ENCODE measurements around the gene NDOR1.

The NDOR1 gene

DNA sequence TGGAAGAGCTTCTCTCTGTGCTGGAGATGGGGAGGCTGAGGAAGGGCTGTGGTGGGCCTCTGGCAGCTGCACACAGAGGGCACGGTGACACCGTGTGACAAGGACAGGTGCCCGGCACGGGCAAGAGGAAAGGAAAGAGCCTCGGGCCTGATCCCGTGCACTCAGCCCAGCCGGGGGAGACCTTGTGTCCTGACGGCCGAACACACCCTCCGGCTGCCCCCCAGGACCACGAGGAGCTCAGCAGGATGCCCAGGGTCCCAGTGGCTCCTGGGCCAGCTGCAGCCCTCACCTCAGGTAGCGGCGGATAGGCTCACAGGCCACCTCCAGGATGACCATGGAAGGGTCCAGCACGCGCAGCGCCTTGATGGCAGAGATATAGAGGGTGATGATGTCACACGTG lies 22.7 kb upstream of the NDOR1 start:
- no peak for DNase-seq (ENCODE audit: low read depth, low spot score)

- no peak for DNase-seq (ENCODE audit: low read depth, low spot score)
Measured at GRCh38 chr9:137183980-137184595, 21.4 kb upstream of the NDOR1 start.

DNA sequence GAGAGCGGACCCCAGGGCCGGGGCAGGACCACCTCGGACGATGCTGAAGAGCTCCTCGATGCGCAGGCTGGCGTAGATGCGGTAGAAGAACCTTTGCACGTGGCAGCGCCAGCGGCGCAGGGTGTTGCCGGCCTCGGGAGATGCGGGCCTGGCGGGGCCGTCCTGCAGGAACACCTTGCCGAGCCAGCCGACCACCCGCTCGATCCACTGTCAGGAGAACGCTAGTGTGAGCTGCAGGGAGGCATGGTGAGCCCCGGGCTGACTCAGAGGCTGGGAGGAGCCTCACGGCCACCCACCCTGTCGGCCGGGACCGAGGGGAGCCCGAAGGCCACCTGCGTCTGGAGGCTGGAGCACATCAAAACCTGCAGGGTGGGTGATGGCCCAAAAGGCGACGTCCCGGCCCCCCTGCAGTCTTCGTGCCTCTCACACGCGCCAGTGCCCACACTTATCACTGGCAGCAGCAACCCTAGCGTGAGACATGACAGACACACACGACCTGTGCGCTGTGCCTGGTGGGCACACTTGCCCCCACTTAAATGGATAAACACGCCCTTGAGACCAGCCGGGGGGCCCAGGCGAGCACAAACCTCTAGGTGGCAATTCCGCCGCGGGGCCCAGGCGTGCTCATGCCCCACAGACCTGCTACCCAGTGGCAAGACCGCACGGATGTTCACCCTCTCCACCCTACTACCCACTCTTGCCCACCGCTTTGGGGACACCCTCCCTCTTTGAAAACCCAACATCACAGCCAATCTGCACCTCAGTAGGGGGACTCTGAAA lies 20.4 kb upstream of the NDOR1 start:
- no peak for DNase-seq (ENCODE audit: low read depth, low spot score)

DNA sequence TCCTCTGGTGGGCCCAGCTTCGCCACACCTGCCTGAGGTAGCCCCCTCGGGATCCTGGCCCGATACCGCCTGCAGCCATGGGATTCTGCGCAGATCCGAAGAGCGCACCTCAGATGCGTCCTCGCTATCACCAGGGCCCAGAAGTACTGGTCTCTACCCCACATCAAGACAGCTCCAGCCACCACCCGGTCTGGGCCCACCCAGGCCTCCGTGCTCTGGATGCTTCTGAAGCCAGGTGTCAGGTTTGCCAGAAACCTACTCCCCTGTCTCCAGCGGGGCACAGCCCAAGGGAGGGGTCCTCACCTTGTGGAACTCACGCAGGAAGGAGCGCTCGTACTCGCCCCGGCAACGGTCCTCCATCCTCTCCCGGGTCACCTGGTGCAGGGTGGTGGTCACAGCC lies 19.6 kb upstream of the NDOR1 start:
- DNase-seq (ENCODE audit: low read depth, low spot score) = no peak

- DNase-seq (ENCODE audit: low read depth, low spot score) = no peak
Measured at GRCh38 chr9:137186385-137186784, 19.1 kb upstream of the NDOR1 start.

DNA sequence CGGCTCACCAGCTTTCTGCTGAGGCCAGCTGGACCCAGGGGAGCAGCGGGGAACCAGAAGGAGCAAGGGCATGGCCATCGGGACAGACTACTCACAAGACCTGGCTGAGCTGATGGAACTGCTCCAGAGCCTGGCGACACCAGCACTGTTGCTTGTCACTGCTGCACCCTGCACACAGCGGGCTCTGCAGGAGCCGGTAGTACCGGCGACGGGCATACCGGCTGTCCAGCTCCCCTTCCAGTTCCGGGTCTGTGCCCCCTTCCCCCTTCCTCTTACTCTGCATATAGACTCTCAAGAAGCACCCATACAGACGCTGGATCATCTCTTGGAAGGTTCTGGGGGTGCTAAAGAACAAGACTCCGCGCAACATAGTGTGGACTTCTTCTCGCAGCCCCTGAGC lies 18.1 kb upstream of the NDOR1 start:
- no peak for DNase-seq (ENCODE audit: low read depth, low spot score)

- no peak for DNase-seq (ENCODE audit: low read depth, low spot score)
Measured at GRCh38 chr9:137188086-137188489, 17.4 kb upstream of the NDOR1 start.

- peak; percentile 82 for DNase-seq (ENCODE audit: low read depth, low spot score)
Measured at GRCh38 chr9:137188490-137189296, 16.8 kb upstream of the NDOR1 start, which contains the start of the genes ANAPC2 and SSNA1. Gene ANAPC2 (minus strand): TSS chr9:137188560. CDS start chr9:137188532, 28 bp downstream. Gene SSNA1 (plus strand): TSS chr9:137188676. CDS start chr9:137188727, 51 bp downstream.

DNA sequence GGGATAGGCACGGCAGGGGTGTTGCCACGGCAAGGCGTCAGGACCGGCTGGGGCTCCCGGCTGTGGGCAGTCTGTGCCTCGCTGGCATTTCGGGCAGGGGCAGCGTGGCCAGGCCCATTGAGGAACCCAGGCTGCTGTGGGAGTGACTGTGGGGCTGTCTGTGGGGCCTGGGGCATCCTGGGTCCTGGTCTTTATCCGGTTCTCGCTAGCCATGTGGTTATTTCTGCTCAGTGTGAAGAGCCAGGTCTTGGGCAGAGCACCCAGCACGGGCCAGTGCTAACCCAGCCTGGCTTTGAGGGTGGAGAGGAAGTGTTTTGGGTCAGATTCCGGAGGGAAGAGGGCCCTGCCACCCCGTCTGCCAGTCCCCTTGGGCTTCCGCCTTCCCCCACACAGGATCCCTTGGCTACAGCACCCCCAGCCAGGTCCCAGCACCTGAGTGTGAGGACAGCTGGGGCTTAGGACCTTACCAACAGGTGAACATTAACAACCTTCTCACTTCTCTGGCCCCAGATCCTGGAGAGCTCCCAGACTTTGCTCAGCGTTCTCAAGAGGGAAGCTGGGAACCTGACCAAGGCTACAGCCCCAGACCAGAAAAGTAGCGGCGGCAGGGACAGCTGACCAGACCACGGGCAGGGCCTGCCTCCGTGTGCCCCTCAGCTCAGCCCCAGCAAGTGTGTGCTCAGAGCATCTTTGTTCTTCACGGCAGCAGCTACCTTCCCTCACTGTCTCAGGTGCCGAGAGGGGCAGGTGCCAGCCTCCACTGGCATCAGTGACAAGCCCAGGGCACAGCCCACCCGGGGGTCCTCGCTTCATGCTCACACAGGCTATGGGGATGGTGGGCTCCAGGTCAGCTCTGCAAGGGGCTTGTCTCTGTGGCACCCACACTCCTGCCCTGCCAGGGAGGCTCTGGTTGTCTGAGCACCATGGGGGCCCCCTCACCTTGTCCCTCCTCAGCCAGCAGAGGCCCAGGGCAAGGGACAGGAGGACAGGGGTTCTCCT lies 15.9 kb upstream of the NDOR1 start:
- DNase-seq (ENCODE audit: low read depth, low spot score) = no peak

- DNase-seq (ENCODE audit: low read depth, low spot score) = no peak
Measured at GRCh38 chr9:137190315-137190856, 15.1 kb upstream of the NDOR1 start.

DNA sequence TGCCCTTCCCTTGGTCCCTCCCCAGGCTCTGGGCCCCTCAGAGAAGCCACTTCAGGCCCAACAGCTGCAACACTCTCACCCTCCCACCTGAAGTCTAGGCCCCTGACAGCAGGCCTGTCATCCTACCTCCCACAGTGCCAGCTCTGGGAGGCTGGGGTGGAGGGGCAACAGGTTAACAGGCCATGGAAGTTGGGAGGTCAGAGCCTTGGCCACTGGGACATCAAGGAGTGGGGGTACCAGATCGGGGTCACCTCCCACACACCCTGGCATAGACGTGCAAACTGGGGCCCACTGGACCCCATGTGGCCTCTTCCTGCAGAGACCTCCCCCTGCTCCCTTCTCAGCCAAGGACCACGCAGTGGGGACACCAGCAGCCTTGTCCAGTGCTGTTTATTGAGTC lies 14.3 kb upstream of the NDOR1 start:
- DNase-seq (ENCODE audit: low read depth, low spot score) = no peak

DNA sequence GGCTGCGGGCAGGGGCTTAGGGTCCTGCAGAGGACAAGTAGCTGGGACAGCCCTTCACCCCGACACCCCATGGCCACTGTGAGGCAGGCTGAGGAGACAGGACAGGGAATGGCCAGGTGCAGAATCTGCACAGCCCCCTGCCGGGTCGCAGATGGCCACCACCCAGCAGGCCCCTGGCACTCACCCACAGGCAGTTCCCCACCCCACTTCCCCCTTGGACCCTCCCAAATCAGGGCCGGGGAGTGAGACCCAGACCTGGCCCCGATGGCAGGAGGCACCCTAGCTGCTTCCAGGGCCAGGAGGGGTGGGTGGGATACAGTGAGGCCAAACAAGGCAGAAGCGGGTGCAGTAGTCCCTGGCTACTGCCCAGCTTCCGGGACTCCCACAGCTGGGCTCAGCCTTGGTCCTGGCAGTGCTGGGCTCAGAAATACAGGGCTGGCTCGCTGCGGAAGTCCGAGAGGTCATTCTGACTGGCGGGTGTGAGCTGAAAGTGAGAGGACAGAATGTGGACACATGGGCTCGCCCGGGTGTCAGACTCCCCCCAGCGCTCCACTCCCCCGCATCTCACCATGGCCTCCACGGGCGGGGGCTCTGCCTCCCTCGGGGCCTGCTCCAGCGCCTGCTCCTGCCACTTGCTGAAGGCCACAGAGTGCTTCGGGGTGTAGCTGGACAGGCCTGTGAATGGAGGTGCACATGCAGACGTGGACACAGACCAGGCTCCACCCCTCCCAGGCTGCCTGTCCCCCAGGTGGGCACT lies 13.6 kb upstream of the NDOR1 start:
- DNase-seq (ENCODE audit: low read depth, low spot score) = no peak

DNA sequence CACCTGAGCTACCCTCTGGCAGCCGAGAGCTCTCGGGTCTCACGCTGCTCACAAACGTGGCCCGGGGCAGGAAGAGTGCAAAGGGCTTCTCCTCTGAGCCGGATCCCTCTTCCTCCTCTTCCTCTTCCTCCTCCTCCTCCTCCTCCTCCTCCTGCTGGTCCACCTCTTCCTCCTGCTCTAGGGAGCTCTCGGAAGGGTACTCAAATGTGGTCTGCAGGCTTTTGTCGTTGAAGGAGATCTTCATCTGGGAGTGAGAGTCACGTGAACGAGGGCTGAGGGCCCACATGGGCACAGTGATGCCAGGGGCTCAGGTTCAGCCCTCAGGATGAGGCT lies 13.1 kb upstream of the NDOR1 start:
- no peak for DNase-seq (ENCODE audit: low read depth, low spot score)

GRCh38 chr9:137192859-137193258 lies 12.6 kb upstream of the NDOR1 start:
- no peak for DNase-seq (ENCODE audit: low read depth, low spot score)

- DNase-seq (ENCODE audit: low read depth, low spot score) = no peak
Measured at GRCh38 chr9:137193771-137194170, 11.7 kb upstream of the NDOR1 start.

- DNase-seq (ENCODE audit: low read depth, low spot score) = no peak
Measured at GRCh38 chr9:137194388-137194787, 11.1 kb upstream of the NDOR1 start.

DNA sequence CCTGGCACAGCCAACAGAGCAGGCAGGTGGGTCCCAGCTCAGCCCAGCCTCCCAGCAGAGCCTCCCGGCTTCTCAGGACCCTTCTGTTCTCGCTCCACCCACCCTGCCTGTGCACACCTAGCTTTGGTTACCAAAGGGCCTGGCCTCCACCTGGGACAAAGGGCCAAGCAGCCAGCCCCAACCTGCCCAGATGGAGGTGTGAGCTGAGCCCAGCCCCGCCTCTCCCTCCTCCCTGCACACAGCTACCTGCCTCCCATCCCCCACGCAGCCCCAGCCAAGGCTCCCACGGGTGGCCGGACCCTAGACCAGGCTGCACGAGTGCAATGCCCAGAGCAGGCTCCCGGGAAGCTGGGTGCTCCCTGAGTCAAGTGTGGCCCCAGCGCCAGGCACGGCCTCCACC lies 10.6 kb upstream of the NDOR1 start:
- DNase-seq (ENCODE audit: low read depth, low spot score) = no peak

- DNase-seq (ENCODE audit: low read depth, low spot score) = no peak
Measured at GRCh38 chr9:137195525-137196220, 9.8 kb upstream of the NDOR1 start.

- no peak for DNase-seq (ENCODE audit: low read depth, low spot score)
Measured at GRCh38 chr9:137198051-137198901, 7.2 kb upstream of the NDOR1 start.

All from activated naive CD8-positive, alpha-beta T cell treated with anti-CD3 and anti-CD28 coated beads, Interleukin-2, amount 50 U/mL, for 16 hours (primary cell).